WTC11 (cell line): Measurements from ENCODE around the gene CASP6. TPM values are rescaled to one million over a fixed set of nuclear protein-coding genes. Genes with fewer than 3 reads are reported as not detected.

ENCODE experiments used
- ATAC-seq: fragments of 200-7000 bp; cut with Tn5 transposase; 2 replicates; pipeline ENCODE4 v1.10.0; 2021; ENCODE audit warnings: mild to moderate bottlenecking, moderate library complexity
- CTCF ChIA-PET: fragments of 300-600 bp; sonication (Branson Sonifier 250); formaldehyde crosslinking; loops from one replicate; lab custom pipeline; 2021; ENCODE audit warnings: antibody characterized with exemption; lab: Charles Lee
- POLR2A ChIA-PET: fragments of 350-600 bp; sonication (Branson Sonifier 250); formaldehyde crosslinking; loops from one replicate; lab custom pipeline; 2021; ENCODE audit warnings: antibody characterized with exemption; lab: Charles Lee
- DNase-seq: peaks from one replicate; pipeline ENCODE4 v3.0.0; 2021; ENCODE audit warnings: low spot score
- H3K27ac Mint-ChIP-seq: 2 replicates; pipeline ENCODE4 v1.8.0; 2021; ENCODE audit warnings: mixed read lengths
- H3K27me3 Mint-ChIP-seq: 2 replicates; pipeline ENCODE4 v1.8.0; 2021; ENCODE audit warnings: low read depth, mild to moderate bottlenecking, moderate library complexity, mixed read lengths
- H3K36me3 Mint-ChIP-seq: 2 replicates; pipeline ENCODE4 v1.8.0; 2021; ENCODE audit warnings: mixed read lengths
- H3K4me1 Mint-ChIP-seq: 2 replicates; pipeline ENCODE4 v1.8.0; 2022; ENCODE audit warnings: mixed read lengths
- H3K4me3 Mint-ChIP-seq: 2 replicates; pipeline ENCODE4 v1.8.0; 2021; ENCODE audit warnings: mild to moderate bottlenecking, moderate library complexity, mixed read lengths
- H3K9me3 Mint-ChIP-seq: 2 replicates; pipeline ENCODE4 v1.8.0; 2021; ENCODE audit warnings: mixed read lengths
- ATF1 ChIP-seq: sonication (generic); formaldehyde crosslinking; IDR thresholded peaks from 2 replicates; pipeline ENCODE4 v1.8.1; 2023; ENCODE audit warnings: mild to moderate bottlenecking, moderate library complexity, missing genetic modification reagents
- CREM ChIP-seq: sonication (generic); formaldehyde crosslinking; IDR thresholded peaks from 2 replicates; pipeline ENCODE4 v1.8.1; 2022; ENCODE audit warnings: mild to moderate bottlenecking, missing genetic modification reagents, moderate library complexity
- ETV6 ChIP-seq: sonication (generic); formaldehyde crosslinking; IDR thresholded peaks from 2 replicates; pipeline ENCODE4 v1.8.1; 2022; ENCODE audit warnings: mild to moderate bottlenecking, missing genetic modification reagents
- FOXJ3 ChIP-seq: sonication (generic); formaldehyde crosslinking; IDR thresholded peaks from 2 replicates; pipeline ENCODE4 v1.9.0; 2021; ENCODE audit warnings: missing genetic modification reagents, mild to moderate bottlenecking, borderline replicate concordance
- FOXK1 ChIP-seq: sonication (generic); formaldehyde crosslinking; IDR thresholded peaks from 2 replicates; pipeline ENCODE4 v1.8.0; 2022; ENCODE audit warnings: mild to moderate bottlenecking, moderate library complexity, missing genetic modification reagents
- GTF2I ChIP-seq: fragments of 250-450 bp; sonication (Bioruptor Pico); conservative IDR thresholded peaks from 2 replicates; pipeline ENCODE4 v1.4.0; 2021; ENCODE audit warnings: mild to moderate bottlenecking
- MYBL2 ChIP-seq: sonication (generic); formaldehyde crosslinking; IDR thresholded peaks from 2 replicates; pipeline ENCODE4 v1.8.1; 2023; ENCODE audit warnings: mild to moderate bottlenecking, moderate library complexity, missing genetic modification reagents
- NR1H2 ChIP-seq: sonication (generic); formaldehyde crosslinking; IDR thresholded peaks from 2 replicates; pipeline ENCODE4 v1.9.0; 2021; ENCODE audit warnings: mild to moderate bottlenecking, moderate library complexity, missing genetic modification reagents
- NR3C1 ChIP-seq: sonication (generic); formaldehyde crosslinking; conservative IDR thresholded peaks from 2 replicates; pipeline ENCODE4 v1.8.1; 2023; ENCODE audit warnings: low read depth, mild to moderate bottlenecking, missing genetic modification reagents
- PREB ChIP-seq: sonication (generic); formaldehyde crosslinking; IDR thresholded peaks from 2 replicates; pipeline ENCODE4 v1.8.1; 2022; ENCODE audit warnings: mild to moderate bottlenecking, missing genetic modification reagents, moderate library complexity, borderline replicate concordance
- RELA ChIP-seq: sonication (generic); formaldehyde crosslinking; IDR thresholded peaks from 2 replicates; pipeline ENCODE4 v1.8.1; 2022; ENCODE audit warnings: missing genetic modification reagents, mild to moderate bottlenecking, borderline replicate concordance
- SOX15 ChIP-seq: fragments of 250-450 bp; sonication (Bioruptor Pico); IDR thresholded peaks from 2 replicates; pipeline ENCODE4 v1.9.0; 2021; ENCODE audit warnings: mild to moderate bottlenecking
- TCF7 ChIP-seq: sonication (generic); formaldehyde crosslinking; IDR thresholded peaks from 2 replicates; pipeline ENCODE4 v1.8.0; 2022; ENCODE audit warnings: mild to moderate bottlenecking, low read depth, missing genetic modification reagents, moderate library complexity
- USF1 ChIP-seq: sonication (generic); formaldehyde crosslinking; IDR thresholded peaks from 2 replicates; pipeline ENCODE4 v1.8.0; 2022; ENCODE audit warnings: mild to moderate bottlenecking, missing genetic modification reagents
- ZNF416 ChIP-seq: fragments of 250-450 bp; sonication (Bioruptor Pico); IDR thresholded peaks from 2 replicates; pipeline ENCODE4 v1.9.0; 2021; ENCODE audit warnings: mild to moderate bottlenecking, inconsistent platforms
- ZNF532 ChIP-seq: fragments of 250-450 bp; sonication (Bioruptor Pico); IDR thresholded peaks from 2 replicates; pipeline ENCODE4 v1.9.0; 2021; ENCODE audit warnings: mild to moderate bottlenecking, borderline replicate concordance
- ZNF671 ChIP-seq: fragments of 250-450 bp; sonication (Bioruptor Pico); IDR thresholded peaks from 2 replicates; pipeline ENCODE4 v1.8.0; 2021; ENCODE audit warnings: mild to moderate bottlenecking
- total RNA-seq: library from RNA; stranded (reverse); gene quantifications from 3 replicates; pipeline ENCODE4 v1.2.3, GENCODE V29; 2021
- TF ChIP-seq, protein P1 (sequence below): fragments of 250-450 bp; sonication (Bioruptor Pico); IDR thresholded peaks from 2 replicates; pipeline ENCODE4 v1.8.0; 2021; ENCODE audit warnings: mild to moderate bottlenecking
- TF ChIP-seq, protein P2 (sequence below): sonication (generic); formaldehyde crosslinking; IDR thresholded peaks from 2 replicates; pipeline ENCODE4 v1.8.0; 2022; ENCODE audit warnings: missing genetic modification reagents

CASP6 gene
- total RNA-seq, 1 experiment from 2014 or later, result 26.0 TPM

GRCh38 chr4:109746728-109747127 is 43.5 kb upstream of the CASP6 start (continued):
- TF ChIP-seq, protein P1, sequence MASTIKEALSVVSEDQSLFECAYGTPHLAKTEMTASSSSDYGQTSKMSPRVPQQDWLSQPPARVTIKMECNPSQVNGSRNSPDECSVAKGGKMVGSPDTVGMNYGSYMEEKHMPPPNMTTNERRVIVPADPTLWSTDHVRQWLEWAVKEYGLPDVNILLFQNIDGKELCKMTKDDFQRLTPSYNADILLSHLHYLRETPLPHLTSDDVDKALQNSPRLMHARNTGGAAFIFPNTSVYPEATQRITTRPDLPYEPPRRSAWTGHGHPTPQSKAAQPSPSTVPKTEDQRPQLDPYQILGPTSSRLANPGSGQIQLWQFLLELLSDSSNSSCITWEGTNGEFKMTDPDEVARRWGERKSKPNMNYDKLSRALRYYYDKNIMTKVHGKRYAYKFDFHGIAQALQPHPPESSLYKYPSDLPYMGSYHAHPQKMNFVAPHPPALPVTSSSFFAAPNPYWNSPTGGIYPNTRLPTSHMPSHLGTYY (CRISPR knock-in tag), result no peak
- TF ChIP-seq CREM (no peak), NR3C1 (CRISPR knock-in tag) (no peak), FOXJ3 (CRISPR knock-in tag) (no peak), PREB (CRISPR knock-in tag) (no peak), ZNF416 (no peak), ZNF671 (CRISPR knock-in tag) (no peak), SOX15 (CRISPR knock-in tag) (no peak)

DNA sequence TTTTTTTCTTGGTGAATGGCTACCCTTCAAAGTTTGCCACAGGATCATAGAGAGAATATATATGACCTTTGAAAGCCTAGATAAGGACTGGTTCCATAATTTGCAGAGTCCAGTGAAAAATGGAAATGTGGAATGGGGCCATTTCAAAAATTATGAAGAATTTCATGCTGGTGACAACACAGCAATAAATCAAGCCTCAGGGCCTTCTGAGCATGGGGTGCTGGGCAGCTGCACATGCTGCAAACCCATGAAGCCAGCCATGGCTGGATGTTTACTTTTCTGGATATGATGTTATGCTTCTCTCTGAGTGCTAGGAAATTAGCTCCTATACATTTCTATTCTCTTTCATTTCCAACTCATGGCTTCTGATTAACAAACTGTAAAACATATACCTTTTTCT is 42.6 kb upstream of the CASP6 start:
- POLR2A ChIA-PET, result no interaction called here
- no peaks in the 10 kb centered on the region for H3K36me3 Mint-ChIP-seq
- 0 out of 2 replicates have a peak, but pooled peaks cover 2% of the 10 kb centered on the region for H3K4me1 Mint-ChIP-seq
- CTCF ChIA-PET, result no interaction called here
- no peak overlapping the region for H3K27ac Mint-ChIP-seq
- no peak for TF ChIP-seq ATF1 (CRISPR knock-in tag)
- H3K27me3 Mint-ChIP-seq, result no peaks in the 10 kb centered on the region
- DNase-seq, result no peak
- H3K9me3 Mint-ChIP-seq, result no peaks in the 10 kb centered on the region
- ATAC-seq, result no peak
- no peak overlapping the region for H3K4me3 Mint-ChIP-seq

DNA sequence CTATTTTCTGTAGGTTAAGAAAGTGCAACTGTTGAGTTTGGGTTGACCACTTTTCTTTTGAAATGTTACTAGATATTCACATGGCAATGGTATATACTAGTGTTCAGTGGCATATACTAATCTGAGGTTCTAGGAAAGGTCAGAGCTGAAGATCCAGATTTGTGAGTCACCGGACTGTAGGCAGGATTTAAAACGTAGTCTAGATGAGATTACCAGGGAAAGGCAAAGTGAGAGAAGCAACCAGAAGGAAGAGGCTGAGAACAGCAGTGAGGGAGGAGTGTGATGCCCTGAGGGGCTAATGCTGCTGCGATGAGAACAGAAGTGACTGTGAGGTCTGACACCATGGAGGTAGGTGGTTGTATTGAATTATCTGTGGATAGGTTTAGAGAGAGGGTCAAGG is 36.3 kb upstream of the CASP6 start:
- POLR2A ChIA-PET, result no interaction called here
- Mint-ChIP-seq H3K4me1 (peaks cover 7% of the 10 kb centered on the region), H3K27ac (no peak overlapping the region; the same call in 1 of the 2 replicates), H3K36me3 (no peaks in the 10 kb centered on the region), H3K9me3 (no peaks in the 10 kb centered on the region), H3K27me3 (no peaks in the 10 kb centered on the region), H3K4me3 (no peak overlapping the region)
- DNase-seq (no peak), ATAC-seq (no peak)
- CTCF ChIA-PET, result interaction anchor here (0.6 kb wide), 1 partner anchor 335 kb away, joined by 4 read pairs; no protein-coding TSS in a partner anchor
- TF ChIP-seq PREB (CRISPR knock-in tag) (no peak), ATF1 (CRISPR knock-in tag) (no peak), MYBL2 (CRISPR knock-in tag) (no peak), ZNF532 (CRISPR knock-in tag) (no peak), FOXK1 (CRISPR knock-in tag) (no peak), ETV6 (CRISPR knock-in tag) (no peak), TCF7 (CRISPR knock-in tag) (no peak), USF1 (CRISPR knock-in tag) (no peak), RELA (CRISPR knock-in tag) (no peak), ZNF416 (no peak), NR1H2 (CRISPR knock-in tag) (no peak), GTF2I (no peak)
- TF ChIP-seq, protein P2, sequence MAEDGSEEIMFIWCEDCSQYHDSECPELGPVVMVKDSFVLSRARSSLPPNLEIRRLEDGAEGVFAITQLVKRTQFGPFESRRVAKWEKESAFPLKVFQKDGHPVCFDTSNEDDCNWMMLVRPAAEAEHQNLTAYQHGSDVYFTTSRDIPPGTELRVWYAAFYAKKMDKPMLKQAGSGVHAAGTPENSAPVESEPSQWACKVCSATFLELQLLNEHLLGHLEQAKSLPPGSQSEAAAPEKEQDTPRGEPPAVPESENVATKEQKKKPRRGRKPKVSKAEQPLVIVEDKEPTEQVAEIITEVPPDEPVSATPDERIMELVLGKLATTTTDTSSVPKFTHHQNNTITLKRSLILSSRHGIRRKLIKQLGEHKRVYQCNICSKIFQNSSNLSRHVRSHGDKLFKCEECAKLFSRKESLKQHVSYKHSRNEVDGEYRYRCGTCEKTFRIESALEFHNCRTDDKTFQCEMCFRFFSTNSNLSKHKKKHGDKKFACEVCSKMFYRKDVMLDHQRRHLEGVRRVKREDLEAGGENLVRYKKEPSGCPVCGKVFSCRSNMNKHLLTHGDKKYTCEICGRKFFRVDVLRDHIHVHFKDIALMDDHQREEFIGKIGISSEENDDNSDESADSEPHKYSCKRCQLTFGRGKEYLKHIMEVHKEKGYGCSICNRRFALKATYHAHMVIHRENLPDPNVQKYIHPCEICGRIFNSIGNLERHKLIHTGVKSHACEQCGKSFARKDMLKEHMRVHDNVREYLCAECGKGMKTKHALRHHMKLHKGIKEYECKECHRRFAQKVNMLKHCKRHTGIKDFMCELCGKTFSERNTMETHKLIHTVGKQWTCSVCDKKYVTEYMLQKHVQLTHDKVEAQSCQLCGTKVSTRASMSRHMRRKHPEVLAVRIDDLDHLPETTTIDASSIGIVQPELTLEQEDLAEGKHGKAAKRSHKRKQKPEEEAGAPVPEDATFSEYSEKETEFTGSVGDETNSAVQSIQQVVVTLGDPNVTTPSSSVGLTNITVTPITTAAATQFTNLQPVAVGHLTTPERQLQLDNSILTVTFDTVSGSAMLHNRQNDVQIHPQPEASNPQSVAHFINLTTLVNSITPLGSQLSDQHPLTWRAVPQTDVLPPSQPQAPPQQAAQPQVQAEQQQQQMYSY (CRISPR knock-in tag), result no peak
